GM23338 (cell line): ENCODE results near the gene PTTG1IP. TPM values are rescaled to one million over a fixed set of nuclear protein-coding genes. Genes with fewer than 3 reads are reported as not detected.

Source experiments
- ATAC-seq: fragments of 200-7000 bp; cut with Tn5 transposase; 3 replicates; pipeline ENCODE4 v1.9.1; 2020
- DNase-seq: peaks from one replicate; pipeline ENCODE4 v3.0.0-alpha.2; 2015; ENCODE audit warnings: low spot score
- H2AFZ ChIP-seq: fragments of 200-600 bp; sonication (generic); 2 replicates; pipeline ENCODE4 v1.8.0; 2016; ENCODE audit warnings: antibody characterized with exemption, mild to moderate bottlenecking, moderate library complexity
- H3F3A ChIP-seq: fragments of 200-600 bp; sonication (generic); replicated peaks from 2 replicates; pipeline ENCODE4 v1.8.0; 2017; ENCODE audit warnings: antibody characterized with exemption, mixed run types, low read depth
- H3K27ac ChIP-seq: fragments of 200-600 bp; sonication (generic); 2 replicates; pipeline ENCODE4 v1.6.1; 2016; ENCODE audit warnings: low read depth
- H3K27me3 ChIP-seq: fragments of 200-600 bp; sonication (generic); 2 replicates; pipeline ENCODE4 v1.8.0; 2016; ENCODE audit warnings: mild to moderate bottlenecking, mixed run types, moderate library complexity; ENCODE audit not compliant: insufficient read depth
- H3K36me3 ChIP-seq: fragments of 200-600 bp; sonication (generic); 2 replicates; pipeline ENCODE4 v1.8.0; 2016; ENCODE audit warnings: mild to moderate bottlenecking; ENCODE audit not compliant: insufficient read depth
- H3K4me1 ChIP-seq: fragments of 200-600 bp; sonication (generic); 2 replicates; pipeline ENCODE4 v1.8.0; 2016; ENCODE audit warnings: mild to moderate bottlenecking, moderate library complexity; ENCODE audit not compliant: insufficient read depth
- H3K4me2 ChIP-seq: fragments of 200-600 bp; sonication (generic); 2 replicates; pipeline ENCODE4 v1.7.1; 2017; ENCODE audit warnings: mixed run types
- H3K4me3 ChIP-seq: fragments of 200-600 bp; sonication (generic); 2 replicates; pipeline ENCODE4 v1.6.1; 2016; ENCODE audit warnings: mixed run types
- H3K79me2 ChIP-seq: fragments of 200-600 bp; sonication (generic); replicated peaks from 2 replicates; pipeline ENCODE4 v1.8.0; 2017; ENCODE audit warnings: mild to moderate bottlenecking; ENCODE audit not compliant: insufficient read depth
- H3K9me2 ChIP-seq: fragments of 200-600 bp; sonication (generic); 2 replicates; pipeline ENCODE4 v1.8.0; 2017; ENCODE audit not compliant: insufficient read depth
- H4K20me1 ChIP-seq: fragments of 200-600 bp; sonication (generic); replicated peaks from 2 replicates; pipeline ENCODE4 v1.8.0; 2017; ENCODE audit warnings: mild to moderate bottlenecking; ENCODE audit not compliant: insufficient read depth
- H3K27ac Mint-ChIP-seq: 2 replicates; pipeline ENCODE4 v1.8.0; 2020; ENCODE audit warnings: inconsistent platforms, mild to moderate bottlenecking, moderate library complexity, mixed read lengths
- H3K27me3 Mint-ChIP-seq: 3 replicates; pipeline ENCODE4 v1.8.0; 2022; ENCODE audit warnings: low read depth, mild to moderate bottlenecking, moderate library complexity, mixed read lengths, inconsistent platforms; ENCODE audit not compliant: insufficient read depth, poor library complexity
- H3K36me3 Mint-ChIP-seq: 3 replicates; pipeline ENCODE4 v1.8.0; 2021; ENCODE audit warnings: low read depth, mild to moderate bottlenecking, inconsistent platforms, moderate library complexity, mixed read lengths
- H3K4me1 Mint-ChIP-seq: 3 replicates; pipeline ENCODE4 v1.8.0; 2020; ENCODE audit warnings: mild to moderate bottlenecking, inconsistent platforms, mixed read lengths
- H3K4me3 Mint-ChIP-seq: 3 replicates; pipeline ENCODE4 v1.8.0; 2021; ENCODE audit warnings: moderate library complexity, mild to moderate bottlenecking, inconsistent platforms, mixed read lengths
- H3K9me3 Mint-ChIP-seq: 3 replicates; pipeline ENCODE4 v1.8.0; 2020; ENCODE audit warnings: moderate library complexity, mild to moderate bottlenecking, inconsistent platforms, mixed read lengths
- CREB1 ChIP-seq: fragments of 250-450 bp; sonication (Bioruptor Pico); IDR thresholded peaks from 2 replicates; pipeline ENCODE4 v1.5.0; 2020; ENCODE audit warnings: low read depth, mild to moderate bottlenecking, moderate library complexity
- CTCF ChIP-seq, 2 experiments: fragments of 200-600 bp in 1 of 2; sonication (generic) in 1 of 2; conservative IDR thresholded peaks; 2 replicates each; pipeline versions ENCODE4 v1.5.1 to v1.6.1; 2016 to 2017; ENCODE audit warnings: antibody characterized with exemption in 2 of 2, low read depth in 2 of 2, mild to moderate bottlenecking in 2 of 2, moderate library complexity in 1 of 2
- ETS1 ChIP-seq: IDR thresholded peaks from 2 replicates; pipeline ENCODE4 v1.6.1; 2016; ENCODE audit warnings: antibody characterized with exemption
- EZH2 ChIP-seq: fragments of 200-600 bp; sonication (generic); IDR thresholded peaks from one replicate; pipeline ENCODE4 v1.8.0; 2017; ENCODE audit warnings: antibody characterized with exemption, mild to moderate bottlenecking, low read depth; ENCODE audit not compliant: unreplicated experiment
- EZH2phosphoT487 ChIP-seq: fragments of 200-600 bp; sonication (generic); IDR thresholded peaks from one replicate; pipeline ENCODE4 v1.8.1; 2018; ENCODE audit warnings: antibody characterized with exemption; ENCODE audit not compliant: unreplicated experiment
- NANOG ChIP-seq: IDR thresholded peaks from 2 replicates; pipeline ENCODE4 v1.6.1; 2016; ENCODE audit warnings: antibody characterized with exemption, borderline replicate concordance
- STAT1 ChIP-seq: IDR thresholded peaks from one replicate; pipeline ENCODE4 v1.6.1; 2016; ENCODE audit warnings: antibody characterized with exemption; ENCODE audit not compliant: unreplicated experiment
- polyA plus RNA-seq: library from polyadenylated mRNA; unstranded; fragments of >200 nt; fragmentation: Nextera tagmentation; extraction: Ambion mirVana; gene quantifications from 2 replicates; pipeline ENCODE4 v1.2.1, GENCODE V29; 2016
- total RNA-seq: library from RNA; depleted of rRNA; stranded (reverse); fragments of >200 nt; shearing (Covaris generic); gene quantifications from 2 replicates; pipeline ENCODE4 v1.2.3, GENCODE V29; 2014
- TF ChIP-seq, protein P1 (sequence below): IDR thresholded peaks from one replicate; pipeline ENCODE4 v1.6.1; 2018; ENCODE audit warnings: antibody characterized with exemption; ENCODE audit not compliant: unreplicated experiment

The PTTG1IP gene
- total and polyA plus RNA-seq, 2 experiments from 2014 or later = 99.9 to 172 TPM

DNA sequence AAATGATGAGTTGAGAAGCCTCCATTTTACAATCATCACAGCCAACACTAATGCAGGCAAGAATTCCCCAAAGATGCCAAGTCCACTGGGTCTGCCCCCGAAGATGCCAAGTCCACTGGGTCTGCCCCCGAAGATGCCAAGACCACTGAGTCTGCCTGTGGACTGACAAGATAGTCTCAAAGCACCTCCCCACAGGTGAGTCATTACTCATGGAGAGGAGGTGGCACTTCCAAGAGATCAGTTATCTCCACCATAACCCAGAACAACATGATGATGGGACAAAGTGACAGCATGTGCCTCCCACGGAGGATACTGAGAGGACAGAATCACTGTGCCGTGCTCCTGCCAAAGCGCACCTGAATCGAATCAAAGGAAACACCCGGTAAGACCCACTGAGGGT, 4.8 kb downstream of the PTTG1IP start:
- no peak for DNase-seq
- peaks cover 34% of the 10 kb centered on the region for H3K4me1 ChIP-seq
- ATAC-seq = no peak
- peaks cover 5% of the 10 kb centered on the region; the same call in 1 of the 2 replicates for H3K36me3 ChIP-seq
- peaks cover 22% of the 10 kb centered on the region for H3K36me3 Mint-ChIP-seq
- no peaks in the 10 kb centered on the region; the same call in 1 of the 2 replicates for H3F3A ChIP-seq
- no peak for TF ChIP-seq EZH2
- TF ChIP-seq NANOG = no peak
- no peak for TF ChIP-seq CTCF (conservative IDR thresholded peaks at IDR 0.05; ENCODE audit: low read depth in 2 of 2)
- TF ChIP-seq, protein P1, sequence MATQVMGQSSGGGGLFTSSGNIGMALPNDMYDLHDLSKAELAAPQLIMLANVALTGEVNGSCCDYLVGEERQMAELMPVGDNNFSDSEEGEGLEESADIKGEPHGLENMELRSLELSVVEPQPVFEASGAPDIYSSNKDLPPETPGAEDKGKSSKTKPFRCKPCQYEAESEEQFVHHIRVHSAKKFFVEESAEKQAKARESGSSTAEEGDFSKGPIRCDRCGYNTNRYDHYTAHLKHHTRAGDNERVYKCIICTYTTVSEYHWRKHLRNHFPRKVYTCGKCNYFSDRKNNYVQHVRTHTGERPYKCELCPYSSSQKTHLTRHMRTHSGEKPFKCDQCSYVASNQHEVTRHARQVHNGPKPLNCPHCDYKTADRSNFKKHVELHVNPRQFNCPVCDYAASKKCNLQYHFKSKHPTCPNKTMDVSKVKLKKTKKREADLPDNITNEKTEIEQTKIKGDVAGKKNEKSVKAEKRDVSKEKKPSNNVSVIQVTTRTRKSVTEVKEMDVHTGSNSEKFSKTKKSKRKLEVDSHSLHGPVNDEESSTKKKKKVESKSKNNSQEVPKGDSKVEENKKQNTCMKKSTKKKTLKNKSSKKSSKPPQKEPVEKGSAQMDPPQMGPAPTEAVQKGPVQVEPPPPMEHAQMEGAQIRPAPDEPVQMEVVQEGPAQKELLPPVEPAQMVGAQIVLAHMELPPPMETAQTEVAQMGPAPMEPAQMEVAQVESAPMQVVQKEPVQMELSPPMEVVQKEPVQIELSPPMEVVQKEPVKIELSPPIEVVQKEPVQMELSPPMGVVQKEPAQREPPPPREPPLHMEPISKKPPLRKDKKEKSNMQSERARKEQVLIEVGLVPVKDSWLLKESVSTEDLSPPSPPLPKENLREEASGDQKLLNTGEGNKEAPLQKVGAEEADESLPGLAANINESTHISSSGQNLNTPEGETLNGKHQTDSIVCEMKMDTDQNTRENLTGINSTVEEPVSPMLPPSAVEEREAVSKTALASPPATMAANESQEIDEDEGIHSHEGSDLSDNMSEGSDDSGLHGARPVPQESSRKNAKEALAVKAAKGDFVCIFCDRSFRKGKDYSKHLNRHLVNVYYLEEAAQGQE = no peak
- TF ChIP-seq STAT1 = no peak
- TF ChIP-seq EZH2phosphoT487 = no peak
- no peak for TF ChIP-seq CREB1
- TF ChIP-seq ETS1 = no peak
- H3K9me2 ChIP-seq = no peaks in the 10 kb centered on the region
- H3K4me3 Mint-ChIP-seq = no peak overlapping the region
- H3K4me2 ChIP-seq = no peak overlapping the region
- no peak overlapping the region for H3K27ac Mint-ChIP-seq
- H3K4me3 ChIP-seq = no peak overlapping the region
- H3K27ac ChIP-seq = peak overlapping the region; percentile 36; the same call in 1 of the 2 replicates
- H3K27me3 Mint-ChIP-seq = peaks cover 9% of the 10 kb centered on the region
- H4K20me1 ChIP-seq = peaks cover 51% of the 10 kb centered on the region
- no peak overlapping the region for H2AFZ ChIP-seq
- no peaks in the 10 kb centered on the region for H3K9me3 Mint-ChIP-seq
- H3K4me1 Mint-ChIP-seq = peaks cover 50% of the 10 kb centered on the region
- no peaks in the 10 kb centered on the region for H3K27me3 ChIP-seq
- H3K79me2 ChIP-seq = peaks cover 88% of the 10 kb centered on the region
